ENCODE measurements around the gene AGER. TPM values are rescaled to one million over a fixed set of nuclear protein-coding genes. Genes with fewer than 3 reads are reported as not detected.

The AGER gene
- total RNA-seq, 1 experiment from 2014 or later: 14.3 TPM

- WGBS (ENCODE audit: extremely low coverage, insufficient read length, low lambda C conversion rate): no CpG with 5 or more reads among the region's 3 CpGs
- Histone ChIP-seq H2BK20ac (ENCODE audit: low read depth, low read length, poor library complexity, severe bottlenecking) (no peak overlapping the region), H4K5ac (ENCODE audit: insufficient read length, low read depth, low read length) (no peak overlapping the region), H3K56ac (ENCODE audit: insufficient read length, low read depth, low read length) (no peak overlapping the region), H3K27me3 (ENCODE audit: insufficient read depth, low read length) (no peaks in the 10 kb centered on the region), H2BK5ac (ENCODE audit: insufficient read length, low read length) (no peak overlapping the region), H3K79me1 (ENCODE audit: insufficient read depth, low read depth, low read length, poor library complexity, severe bottlenecking) (no peaks in the 10 kb centered on the region), H3K14ac (ENCODE audit: insufficient read depth, low read length) (no peak overlapping the region), H3K9me3 (ENCODE audit: control insufficient read depth, low read depth, low read length) (no peaks in the 10 kb centered on the region), H3K4me1 (ENCODE audit: insufficient read depth, low read length) (no peaks in the 10 kb centered on the region), H4K20me1 (ENCODE audit: control insufficient read depth, insufficient read depth, insufficient read length) (no peaks in the 10 kb centered on the region), H3K4ac (ENCODE audit: low read depth, low read length) (no peak overlapping the region), H3T11ph (ENCODE audit: low read length) (no peak overlapping the region), H2AFZ (ENCODE audit: low read length) (no peak overlapping the region), H2BK120ac (ENCODE audit: low read depth, low read length, poor library complexity, severe bottlenecking) (no peak overlapping the region), H3K4me2 (ENCODE audit: insufficient read depth, insufficient read length, low read length) (no peak overlapping the region), H3K9ac (ENCODE audit: extremely low read depth, insufficient read length, low read length) (no peak overlapping the region), H4K91ac (ENCODE audit: insufficient read length, low read depth, low read length) (no peak overlapping the region), H3K23me2 (ENCODE audit: insufficient read length, low read depth, low read length, poor library complexity, severe bottlenecking) (peaks cover 6% of the 10 kb centered on the region), H2BK12ac (ENCODE audit: insufficient read length, low read depth, low read length) (no peak overlapping the region), H4K8ac (replicated peaks; ENCODE audit: insufficient read length, low read depth, low read length) (no peak overlapping the region), H2BK15ac (ENCODE audit: low read depth, low read length) (no peak overlapping the region), H3K27ac (ENCODE audit: insufficient read length, low read depth, low read length) (no peak overlapping the region), H3K18ac (ENCODE audit: insufficient read length, low read depth, low read length) (no peak overlapping the region), H2AK5ac (ENCODE audit: insufficient read length, low read length) (no peak overlapping the region), H3K23ac (ENCODE audit: insufficient read length, low read depth, low read length) (no peak overlapping the region), H3K79me2 (ENCODE audit: insufficient read depth, low read length) (peaks cover 4% of the 10 kb centered on the region; the same call in 1 of the 2 replicates)
- no peak for TF ChIP-seq CTCF (conservative IDR thresholded peaks at IDR 0.05)
- no peaks in the 10 kb centered on the region; the same call in 1 of the 2 replicates for H3K27me3 Mint-ChIP-seq (ENCODE audit: low read depth)
- peaks cover 15 to 30% of the 10 kb centered on the region in 2 experiments for H3K4me1 Mint-ChIP-seq
- no peaks in the 10 kb centered on the region; a peak in 1 of 5 replicates for H3K9me3 Mint-ChIP-seq
- no peak for DNase-seq
- H3K36me3 Mint-ChIP-seq (ENCODE audit: insufficient read depth in 1 of 3, low read depth in 3 of 3): peaks cover 34 to 78% (median 66%) of the 10 kb centered on the region in 3 experiments
- H3K27ac Mint-ChIP-seq: peak overlapping the region in 1 of 3 experiments; percentile 19; a peak in 2 of 7 replicates
- H3K4me3 Mint-ChIP-seq: no peak overlapping the region
Observed at GRCh38 chr6:32183030-32183429, 1.0 kb downstream of the AGER start.
